ENCODE results near the gene SORCS1.

Gene SORCS1

GRCh38 chr10:106567629-106568028 is 596.9 kb downstream of the SORCS1 start:
- no peak for ATAC-seq

DNA sequence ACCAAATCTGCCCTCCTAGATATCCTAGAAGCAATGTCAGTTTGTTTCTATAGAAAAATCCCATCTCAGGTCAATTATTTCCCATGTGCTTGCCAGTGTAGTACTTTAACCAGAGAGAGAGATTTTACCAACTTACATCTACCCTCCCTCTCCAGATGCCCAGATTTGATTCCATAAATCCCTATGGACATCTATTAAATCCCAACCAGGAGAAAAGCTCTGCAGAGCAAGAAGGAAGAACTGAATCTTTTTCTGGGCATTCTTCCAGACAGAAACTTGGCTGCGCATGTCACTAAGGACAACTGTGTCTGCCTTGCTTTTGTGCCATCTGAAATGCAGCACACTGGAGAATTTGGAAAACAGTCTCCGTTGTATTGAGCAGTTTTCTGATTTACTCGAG is 597.6 kb downstream of the SORCS1 start:
- no peak for ATAC-seq

DNA sequence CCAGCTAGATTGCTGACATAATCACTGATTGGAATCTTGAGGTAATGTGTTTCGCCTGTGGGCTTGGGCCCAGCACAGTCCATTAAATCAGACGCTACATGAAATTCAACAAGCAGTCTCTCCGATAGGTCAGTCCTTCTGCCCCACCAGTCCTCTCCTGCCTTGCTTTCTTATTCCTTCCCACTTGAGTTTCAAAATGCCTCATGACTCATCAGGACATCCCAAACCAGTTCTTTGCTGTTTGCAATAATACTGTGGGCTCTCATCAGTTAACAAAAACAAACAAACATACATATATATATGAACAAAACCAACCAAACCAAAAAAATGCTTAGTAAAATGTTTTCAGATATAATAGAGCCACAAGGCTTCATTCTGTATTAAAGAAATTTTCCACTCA is 599.0 kb downstream of the SORCS1 start:
- no peak for ATAC-seq

DNA sequence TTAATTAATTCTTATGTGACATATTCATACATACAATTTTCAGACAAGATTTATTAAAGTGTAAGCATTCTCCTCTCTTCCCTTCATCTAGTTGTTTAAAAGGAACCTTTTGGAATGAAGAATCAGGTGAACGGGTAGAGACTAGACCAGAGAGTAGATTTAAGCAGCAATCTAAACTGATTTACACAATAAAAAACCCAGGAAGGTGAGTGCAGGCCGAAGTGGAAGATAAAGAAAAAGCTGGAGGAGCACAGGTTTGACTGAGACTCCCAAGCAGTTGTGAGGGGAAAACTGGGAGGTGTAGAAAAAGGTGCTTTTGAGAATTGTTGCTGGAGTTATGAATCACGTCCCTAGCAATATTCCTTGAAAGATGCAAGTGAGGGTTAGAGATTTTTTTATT is 601.1 kb downstream of the SORCS1 start:
- ATAC-seq, result no peak

GRCh38 chr10:106560925-106561640 is 603.4 kb downstream of the SORCS1 start:
- ATAC-seq, result no peak

GRCh38 chr10:106559442-106559841 is 605.1 kb downstream of the SORCS1 start:
- no peak for ATAC-seq

DNA sequence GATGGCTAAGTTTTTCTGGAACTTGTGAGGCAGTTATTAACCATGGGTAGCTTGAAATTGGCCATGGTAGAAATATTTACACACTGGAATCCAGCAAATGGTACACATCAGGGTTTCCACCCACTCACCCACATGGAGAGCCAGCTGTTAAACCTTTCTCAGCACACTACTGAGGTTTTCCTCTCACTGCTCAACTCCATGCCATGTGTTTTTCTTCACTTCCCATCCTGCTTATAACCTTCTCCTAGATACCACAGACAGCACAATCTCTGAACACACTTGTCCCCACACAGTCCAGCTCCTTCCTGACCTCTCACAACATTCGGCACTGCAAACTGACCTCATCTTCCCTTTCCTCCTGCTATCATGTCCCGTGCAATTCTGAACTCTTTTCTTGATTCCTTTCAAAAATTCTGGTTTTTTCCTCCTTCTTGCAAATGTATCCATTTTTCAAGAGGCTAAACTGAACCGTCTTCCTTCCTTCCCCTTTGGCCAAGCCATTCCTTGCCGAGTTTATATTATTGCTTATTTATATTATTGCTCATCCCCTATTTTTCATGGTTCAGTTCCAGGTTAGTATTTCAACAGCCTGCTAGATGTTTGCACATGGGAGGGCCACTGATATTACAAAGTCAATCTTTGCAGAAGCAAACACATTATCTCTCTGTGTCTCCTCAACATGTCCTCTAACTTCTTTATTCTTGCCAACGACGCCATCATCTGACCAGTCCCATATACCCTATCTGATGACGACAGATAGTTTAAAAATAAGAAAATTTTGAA is 606.4 kb downstream of the SORCS1 start:
- no peak for ATAC-seq

- no peak for ATAC-seq
These were observed 607.5 kb downstream of the SORCS1 start for GRCh38 chr10:106557053-106557452.

- ATAC-seq, result no peak
These were observed 608.9 kb downstream of the SORCS1 start for GRCh38 chr10:106555599-106555998.

DNA sequence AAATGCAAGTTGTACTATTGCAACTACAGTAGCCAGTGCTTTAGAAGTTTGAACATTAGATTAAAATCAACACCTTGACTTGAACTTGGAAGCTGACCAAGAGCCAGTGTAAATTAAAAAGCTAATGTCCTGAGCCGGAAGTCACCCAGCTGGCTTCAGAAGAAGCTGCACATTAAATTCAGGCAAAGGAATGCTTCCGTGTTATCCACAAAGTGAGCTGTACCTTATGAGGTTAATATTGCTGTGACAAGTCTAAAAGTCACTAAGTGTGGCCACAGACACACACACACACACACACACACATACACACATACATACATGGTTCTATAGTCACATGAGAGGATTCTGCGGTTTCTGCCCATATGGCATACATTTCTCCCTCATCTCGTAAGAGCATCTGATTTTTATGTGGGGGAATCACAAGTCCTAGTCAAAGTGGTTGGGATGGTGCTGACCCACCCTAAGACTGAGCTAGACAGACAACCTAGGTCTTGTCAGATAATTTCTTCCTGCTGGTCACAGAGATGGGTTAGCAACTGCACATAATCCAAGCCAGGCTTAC is 612.9 kb downstream of the SORCS1 start:
- no peak for ATAC-seq

GRCh38 chr10:106548832-106549231 is 615.7 kb downstream of the SORCS1 start:
- ATAC-seq, result no peak

DNA sequence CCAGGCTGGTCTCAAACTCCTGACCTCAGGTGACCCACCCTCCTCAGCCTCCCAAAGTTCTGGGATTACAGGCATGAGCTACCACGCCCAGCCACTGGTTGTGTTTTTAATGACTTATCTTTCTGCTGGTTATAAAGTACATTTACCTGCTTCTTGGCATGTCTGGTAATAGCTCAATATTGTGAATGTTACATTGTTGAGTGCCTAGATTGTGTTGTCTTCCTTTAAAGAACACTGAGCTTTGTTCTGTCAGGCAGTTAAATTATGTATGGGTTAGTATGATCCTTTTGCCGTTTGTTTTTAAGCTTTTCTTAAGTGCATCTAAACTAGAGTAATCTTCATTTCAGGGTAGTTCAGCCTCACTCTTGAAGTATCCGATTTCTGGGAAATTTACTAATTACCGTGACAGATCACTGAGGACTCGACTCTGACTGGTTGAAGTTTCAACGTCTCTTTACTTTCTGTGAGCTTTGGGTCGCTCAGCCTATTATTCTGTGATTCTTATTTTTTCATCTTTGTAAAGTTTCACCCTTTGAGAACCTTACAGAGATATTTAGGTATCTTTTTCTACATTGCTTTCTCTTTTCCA is 617.4 kb downstream of the SORCS1 start:
- no peak for ATAC-seq

DNA sequence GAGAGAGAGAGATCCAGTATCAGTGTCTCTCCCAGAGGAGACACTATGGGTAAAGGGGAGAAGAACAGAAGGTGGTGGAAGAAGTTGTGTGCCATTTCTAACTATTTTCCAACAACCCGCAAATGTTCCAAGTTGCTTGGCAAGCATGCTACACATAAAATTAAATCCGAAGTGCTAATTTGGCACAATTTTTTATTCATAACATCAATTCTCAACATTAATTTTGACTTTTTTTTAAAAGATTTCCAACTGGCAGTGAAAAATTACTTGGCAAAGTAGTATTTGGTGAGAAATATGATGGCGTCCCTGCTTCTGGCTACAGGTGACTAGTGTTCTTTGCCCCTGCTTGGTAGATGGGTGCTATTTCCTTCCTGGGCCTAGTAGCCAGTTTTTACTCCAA is 622.0 kb downstream of the SORCS1 start:
- no peak for ATAC-seq

- ATAC-seq, result no peak
These were observed 623.9 kb downstream of the SORCS1 start for GRCh38 chr10:106540645-106541044.

DNA sequence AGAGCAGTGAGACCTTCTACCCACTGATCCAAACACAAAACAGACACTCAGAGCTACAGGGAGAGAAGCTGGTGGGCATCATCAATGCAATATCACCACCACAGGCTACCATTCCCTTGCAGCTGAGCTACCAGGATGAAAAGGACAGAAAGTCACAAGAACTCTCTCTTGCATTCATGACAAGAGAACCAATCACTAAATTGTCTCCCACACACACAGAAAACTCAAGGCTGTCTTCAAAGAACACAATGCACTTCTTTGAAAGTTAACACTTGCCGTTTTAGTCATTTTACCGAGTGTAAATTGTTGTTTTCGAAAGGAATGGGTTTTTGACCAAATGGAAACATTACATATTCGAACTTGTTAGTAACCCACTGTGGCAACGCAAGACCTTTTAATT is 626.6 kb downstream of the SORCS1 start:
- no peak for ATAC-seq

GRCh38 chr10:106535304-106535953 is 629.1 kb downstream of the SORCS1 start:
- no peak for ATAC-seq

GRCh38 chr10:106534441-106534840 is 630.1 kb downstream of the SORCS1 start:
- no peak for ATAC-seq

- ATAC-seq, result no peak
These were observed 635.8 kb downstream of the SORCS1 start for GRCh38 chr10:106528702-106529101.

DNA sequence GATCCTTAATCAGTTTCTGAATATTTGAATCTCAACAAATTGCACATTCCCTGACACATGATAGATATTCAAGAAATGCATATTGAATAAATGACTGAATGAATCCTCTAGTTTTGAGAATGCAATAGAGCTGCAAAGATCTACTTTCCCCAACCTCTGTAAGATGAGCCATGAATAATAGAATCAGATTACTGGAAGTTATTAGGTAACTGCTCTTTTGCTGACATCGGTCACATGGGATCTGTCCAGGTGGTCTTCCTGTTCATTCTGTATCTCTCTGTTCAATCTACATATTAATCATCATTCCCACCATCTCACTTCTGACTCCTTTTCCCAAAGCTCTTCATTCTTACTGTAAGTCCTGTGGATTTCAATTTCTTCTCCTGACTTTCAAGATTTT is 638.7 kb downstream of the SORCS1 start:
- no peak for ATAC-seq
